HepG2 (cell line): ENCODE results near the gene PALMD. TPM values are rescaled to one million over a fixed set of nuclear protein-coding genes. Genes with fewer than 3 reads are reported as not detected.

Source experiments
- ATF5 ChIP-seq: sonication (generic); formaldehyde crosslinking; IDR thresholded peaks from 2 replicates; pipeline ENCODE4 v1.4.0; 2020; ENCODE audit warnings: mild to moderate bottlenecking, low read depth, missing genetic modification reagents
- CEBPB ChIP-seq: IDR thresholded peaks from 2 replicates; pipeline ENCODE4 v1.6.1; 2011; ENCODE audit warnings: low read depth, low read length, improper control_type of control experiment, borderline replicate concordance
- ELF3 ChIP-seq: IDR thresholded peaks from 2 replicates; pipeline ENCODE4 v1.6.1; 2016; ENCODE audit warnings: missing genetic modification reagents, missing compliant biosample characterization
- EP300 ChIP-seq, 3 experiments: sonication (generic) in 1 of 3; formaldehyde crosslinking in 1 of 3; IDR thresholded peaks; 2 replicates each; pipeline versions ENCODE4 v1.5.1 to v1.6.1; 2011 to 2020; ENCODE audit warnings: low read depth in 2 of 3, low read length in 2 of 3, borderline replicate concordance in 1 of 3, improper control_type of control experiment in 1 of 3, mild to moderate bottlenecking in 1 of 3, missing genetic modification reagents in 1 of 3, moderate library complexity in 1 of 3
- NCOA2 ChIP-seq: sonication (generic); formaldehyde crosslinking; IDR thresholded peaks from 2 replicates; pipeline ENCODE4 v1.8.0; 2022; ENCODE audit warnings: inconsistent platforms
- POGZ ChIP-seq: sonication (generic); formaldehyde crosslinking; IDR thresholded peaks from 2 replicates; pipeline ENCODE4 v1.4.0; 2020; ENCODE audit warnings: mild to moderate bottlenecking, missing genetic modification reagents
- PRDM4 ChIP-seq: sonication (generic); formaldehyde crosslinking; IDR thresholded peaks from 2 replicates; pipeline ENCODE4 v1.9.0; 2021; ENCODE audit warnings: missing genetic modification reagents, borderline replicate concordance
- RFX5 ChIP-seq: IDR thresholded peaks from 2 replicates; pipeline ENCODE4 v1.6.1; 2011; ENCODE audit warnings: low read depth, low read length, improper control_type of control experiment
- SOX13 ChIP-seq, 3 experiments: fragments of 450-650 bp in 1 of 3; sonication (generic) in 1 of 3; formaldehyde crosslinking in 1 of 3; IDR thresholded peaks in 2 of 3; conservative IDR thresholded peaks in 1 of 3; 2 replicates each; pipeline versions ENCODE4 v1.5.0 to v1.6.1; 2016 to 2020; ENCODE audit warnings: antibody characterized with exemption in 1 of 3, mild to moderate bottlenecking in 1 of 3, missing compliant biosample characterization in 1 of 3, missing genetic modification reagents in 1 of 3, moderate library complexity in 1 of 3
- SOX6 ChIP-seq, 2 experiments: fragments of 450-650 bp in 1 of 2; sonication (generic) in 1 of 2; formaldehyde crosslinking in 1 of 2; IDR thresholded peaks; 2 replicates each; pipeline versions ENCODE4 v1.4.0 to v1.6.1; 2017 to 2020; ENCODE audit warnings: antibody characterized with exemption in 1 of 2, mild to moderate bottlenecking in 1 of 2, missing genetic modification reagents in 1 of 2
- STAG1 ChIP-seq: sonication (generic); formaldehyde crosslinking; IDR thresholded peaks from 2 replicates; pipeline ENCODE4 v1.4.0; 2020; ENCODE audit warnings: missing genetic modification reagents
- TEAD3 ChIP-seq: optimal IDR thresholded peaks from 2 replicates; pipeline ENCODE3; 2016; ENCODE audit warnings: borderline replicate concordance
- ZBTB33 ChIP-seq: sonication (generic); formaldehyde crosslinking; IDR thresholded peaks from 2 replicates; pipeline ENCODE4 v1.4.0; 2020; ENCODE audit warnings: missing genetic modification reagents
- ZNF609 ChIP-seq: sonication (generic); formaldehyde crosslinking; IDR thresholded peaks from 2 replicates; pipeline ENCODE4 v1.4.0; 2020; ENCODE audit warnings: mild to moderate bottlenecking, missing genetic modification reagents, borderline replicate concordance
- polyA plus RNA-seq, 8 experiments: library from polyadenylated mRNA; depleted of rRNA in 3 of 8; stranded (reverse) in 7 of 8; unstranded in 1 of 8; fragments of >200 nt; fragmentation: Illumina TruSeq in 4 of 8; extraction: Trizol in 4 of 8; gene quantifications; 2 replicates each; pipeline versions ENCODE4 v1.2.1 to v1.2.3, GENCODE V29; 2011 to 2016; ENCODE audit warnings: low read depth in 4 of 8, missing spikeins in 1 of 8, mixed read lengths in 1 of 8; ENCODE audit not compliant: insufficient read depth in 1 of 8
- total RNA-seq, 5 experiments: library from RNA; depleted of rRNA; stranded (reverse); fragments of >200 nt; fragmentation: Illumina TruSeq; extraction: Trizol; gene quantifications; 2 replicates each; pipeline ENCODE4 v1.2.3, GENCODE V29; 2016; ENCODE audit warnings: low read depth in 1 of 5

The PALMD gene
- total and polyA plus RNA-seq, 2 of the 13 experiments (the other 11 are each of a cell fraction or from before 2014, with no cell fraction given): 5.5 to 31.1 TPM

GRCh38 chr1:99634971-99635624, 10.8 kb upstream of the PALMD start (continued):
- no peak for TF ChIP-seq SOX6 (IDR thresholded peaks at IDR 0.05)
- 0 out of 2 replicates have a peak, but pooled peaks have one; percentile 15 for TF ChIP-seq SOX6 (CRISPR knock-in tag; IDR thresholded peaks at IDR 0.05)
- TF ChIP-seq CEBPB: no peak
- TF ChIP-seq TEAD3 (CRISPR knock-in tag): peak; percentile 79
- TF ChIP-seq SOX13 (IDR thresholded peaks at IDR 0.05): no peak
- TF ChIP-seq SOX13 (CRISPR knock-in tag; conservative IDR thresholded peaks at IDR 0.05 in 1 of 2, IDR thresholded peaks at IDR 0.05 in 1 of 2): peak in 1 of 2 experiments; percentile 66; a peak in 2 of 4 replicates
- TF ChIP-seq PRDM4 (CRISPR knock-in tag): no peak
- TF ChIP-seq ZNF609 (CRISPR knock-in tag): 0 out of 2 replicates have a peak, but pooled peaks have one; percentile 25
- TF ChIP-seq RFX5: no peak
- no peak for TF ChIP-seq STAG1 (CRISPR knock-in tag)
- 0 out of 2 replicates have a peak, but pooled peaks have one; percentile 31 for TF ChIP-seq POGZ (CRISPR knock-in tag)
- TF ChIP-seq ATF5 (CRISPR knock-in tag): no peak
- TF ChIP-seq EP300 (IDR thresholded peaks at IDR 0.05; ENCODE audit: low read depth in 2 of 2, low read length in 2 of 2): peak in 1 of 2 experiments; percentile 45; a peak in 1 of 4 replicates
- TF ChIP-seq EP300 (CRISPR knock-in tag; IDR thresholded peaks at IDR 0.05; ENCODE audit: borderline replicate concordance): no peak
- peak; percentile 40 for TF ChIP-seq NCOA2
- TF ChIP-seq ZBTB33: no peak
- TF ChIP-seq ELF3 (CRISPR knock-in tag): 0 out of 2 replicates have a peak, but pooled peaks have one; percentile 20
